ENCODE results near the gene SMARCAL1. TPM values are rescaled to one million over a fixed set of nuclear protein-coding genes. Genes with fewer than 3 reads are reported as not detected.

SMARCAL1 gene
- total RNA-seq, 6 donors from 2014 or later: 10.5 to 29.3 (median 18.3) TPM

- Histone ChIP-seq H3K9me3 (no peaks in the 10 kb centered on the region), H3K4me3 (no peak overlapping the region), H3K4me1 (no peaks in the 10 kb centered on the region), H3K27me3 (no peaks in the 10 kb centered on the region), H3K27ac (no peak overlapping the region), H3K36me3 (peaks cover 3 to 33% (median 14%) of the 10 kb centered on the region in 4 donors)
- TF ChIP-seq EP300 (IDR thresholded peaks at IDR 0.05) (no peak), POLR2AphosphoS5 (IDR thresholded peaks at IDR 0.05) (no peak), CTCF (IDR thresholded peaks at IDR 0.05) (no peak), POLR2A (IDR thresholded peaks at IDR 0.05) (no peak)
- ATAC-seq (ENCODE audit: low FRiP score in 2 of 2) (no peak), DNase-seq (no peak)
- WGBS, 2 donors: 93 to 95% methylated on average over 6 of the region's 6 CpGs
Measured at GRCh38 chr2:216464104-216464720, 51.9 kb downstream of the SMARCAL1 start.

GRCh38 chr2:216465579-216466195 lies 53.4 kb downstream of the SMARCAL1 start:
- Histone ChIP-seq H3K36me3 (peaks cover 3 to 44% (median 16%) of the 10 kb centered on the region in 4 donors), H3K4me3 (no peak overlapping the region), H3K27ac (no peak overlapping the region), H3K9me3 (no peaks in the 10 kb centered on the region), H3K27me3 (no peaks in the 10 kb centered on the region), H3K4me1 (no peaks in the 10 kb centered on the region)
- whole genome bisulfite sequencing, 2 donors: 92 to 94% methylated on average over 5 of the region's 5 CpGs
- DNase-seq (no peak), ATAC-seq (ENCODE audit: low FRiP score in 2 of 2) (no peak)
- TF ChIP-seq EP300 (IDR thresholded peaks at IDR 0.05): no peak
- no peak for TF ChIP-seq POLR2A (IDR thresholded peaks at IDR 0.05)
- no peak for TF ChIP-seq CTCF (IDR thresholded peaks at IDR 0.05)
- no peak for TF ChIP-seq POLR2AphosphoS5 (IDR thresholded peaks at IDR 0.05)

- no peaks in the 10 kb centered on the region for H3K27me3 ChIP-seq
- WGBS, 2 donors: 93 to 97% methylated on average over 4 of the region's 4 CpGs
- TF ChIP-seq POLR2AphosphoS5 (IDR thresholded peaks at IDR 0.05): no peak
- no peak for TF ChIP-seq CTCF (IDR thresholded peaks at IDR 0.05)
- no peak for TF ChIP-seq POLR2A (IDR thresholded peaks at IDR 0.05)
- no peak for TF ChIP-seq EP300 (IDR thresholded peaks at IDR 0.05)
- no peak overlapping the region for H3K4me3 ChIP-seq
- DNase-seq: no peak
- H3K4me1 ChIP-seq: no peaks in the 10 kb centered on the region
- no peaks in the 10 kb centered on the region for H3K9me3 ChIP-seq
- no peak overlapping the region for H3K27ac ChIP-seq
- peaks cover 3 to 50% (median 20%) of the 10 kb centered on the region in 4 donors for H3K36me3 ChIP-seq
- no peak for ATAC-seq (ENCODE audit: low FRiP score in 2 of 2)
Measured at GRCh38 chr2:216467845-216468244, 55.6 kb downstream of the SMARCAL1 start.

- ATAC-seq (ENCODE audit: low FRiP score in 2 of 2) (no peak), DNase-seq (no peak)
- Histone ChIP-seq H3K9me3 (no peaks in the 10 kb centered on the region), H3K4me3 (no peak overlapping the region), H3K27ac (no peak overlapping the region), H3K27me3 (no peaks in the 10 kb centered on the region), H3K36me3 (peaks cover 3 to 50% (median 19%) of the 10 kb centered on the region in 4 donors), H3K4me1 (no peaks in the 10 kb centered on the region)
- no peak for TF ChIP-seq CTCF (IDR thresholded peaks at IDR 0.05)
- no peak for TF ChIP-seq POLR2A (IDR thresholded peaks at IDR 0.05)
- no peak for TF ChIP-seq POLR2AphosphoS5 (IDR thresholded peaks at IDR 0.05)
Measured at GRCh38 chr2:216469661-216470060, 57.4 kb downstream of the SMARCAL1 start.

GRCh38 chr2:216473187-216473586 lies 60.9 kb downstream of the SMARCAL1 start:
- Histone ChIP-seq H3K27ac (no peak overlapping the region), H3K27me3 (no peaks in the 10 kb centered on the region), H3K4me3 (no peak overlapping the region), H3K9me3 (no peaks in the 10 kb centered on the region), H3K36me3 (peaks cover 3 to 67% (median 16%) of the 10 kb centered on the region in 4 donors), H3K4me1 (no peaks in the 10 kb centered on the region)
- ATAC-seq (ENCODE audit: low FRiP score in 2 of 2): no peak
- no peak for TF ChIP-seq POLR2A (IDR thresholded peaks at IDR 0.05)
- no peak for TF ChIP-seq CTCF (IDR thresholded peaks at IDR 0.05)
- TF ChIP-seq POLR2AphosphoS5 (IDR thresholded peaks at IDR 0.05): no peak
- TF ChIP-seq EP300 (IDR thresholded peaks at IDR 0.05): no peak
- WGBS, 2 donors: 85 to 94% methylated on average over 3 of the region's 3 CpGs
- no peak for DNase-seq
